GM19397 (cell line): ENCODE results near the gene GALNT13.

Experiments
- ATAC-seq: cut with Tn5 transposase; IDR thresholded peaks from one replicate; pipeline ENCODE4 v1.9.1; 2021; ENCODE audit warnings: mild to moderate bottlenecking, moderate library complexity; ENCODE audit not compliant: unreplicated experiment

The GALNT13 gene

GRCh38 chr2:153871231-153872221 lies at the start of gene GALNT13:
Gene GALNT13 (plus strand): TSS chr2:153871922.
- no peak for ATAC-seq

- no peak for ATAC-seq
Measured at GRCh38 chr2:153823880-153824279, 47.8 kb upstream of the GALNT13 start.

GRCh38 chr2:153828335-153828734 lies 43.4 kb upstream of the GALNT13 start:
- no peak for ATAC-seq

- no peak for ATAC-seq
Measured at GRCh38 chr2:153834662-153835061, 37.1 kb upstream of the GALNT13 start.

GRCh38 chr2:153858250-153858649 lies 13.5 kb upstream of the GALNT13 start:
- no peak for ATAC-seq

- no peak for ATAC-seq
Measured at GRCh38 chr2:153864022-153864421, 7.7 kb upstream of the GALNT13 start.

GRCh38 chr2:153866595-153866994 lies 5.1 kb upstream of the GALNT13 start:
- ATAC-seq: no peak

GRCh38 chr2:153870308-153870707 lies 1.4 kb upstream of the GALNT13 start:
- no peak for ATAC-seq

- no peak for ATAC-seq
Measured at GRCh38 chr2:153872311-153873051, 759 bp downstream of the GALNT13 start.

- ATAC-seq: no peak
Measured at GRCh38 chr2:153873052-153874048, 1.6 kb downstream of the GALNT13 start.

GRCh38 chr2:153875801-153876466 lies 4.2 kb downstream of the GALNT13 start:
- ATAC-seq: no peak

- no peak for ATAC-seq
Measured at GRCh38 chr2:153880926-153881325, 9.2 kb downstream of the GALNT13 start.

- ATAC-seq: no peak
Measured at GRCh38 chr2:153886833-153887232, 15.1 kb downstream of the GALNT13 start.

- ATAC-seq: no peak
Measured at GRCh38 chr2:153890576-153890975, 18.9 kb downstream of the GALNT13 start.

GRCh38 chr2:153891051-153891450 lies 19.3 kb downstream of the GALNT13 start:
- ATAC-seq: no peak

GRCh38 chr2:153912798-153913396 lies 41.2 kb downstream of the GALNT13 start:
- ATAC-seq: no peak

GRCh38 chr2:153917570-153917969 lies 45.8 kb downstream of the GALNT13 start:
- no peak for ATAC-seq

- ATAC-seq: no peak
Measured at GRCh38 chr2:153935511-153935910, 63.8 kb downstream of the GALNT13 start.

GRCh38 chr2:153939124-153939796 lies 67.5 kb downstream of the GALNT13 start:
- no peak for ATAC-seq
